ENCODE results near the gene IMPG2.

IMPG2 gene

DNA sequence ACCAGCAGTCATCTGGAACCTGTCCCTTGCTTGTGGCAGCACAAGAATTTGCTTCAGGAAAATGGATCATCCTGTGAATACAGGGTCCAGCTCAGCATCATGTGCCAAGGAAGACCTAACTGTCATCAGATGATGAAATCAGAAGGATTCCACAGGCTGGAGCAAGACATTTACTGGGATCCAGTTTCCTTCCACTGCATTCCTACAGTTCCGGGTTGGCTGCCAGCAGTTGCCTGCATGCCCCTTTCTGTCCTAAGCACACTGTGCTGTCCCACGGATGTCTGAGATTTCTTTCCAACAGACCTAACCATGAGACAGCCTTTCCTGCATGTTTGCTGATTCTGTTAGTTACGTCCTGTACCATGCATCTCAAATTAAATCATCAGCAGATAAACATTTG, 140.7 kb downstream of the IMPG2 start:
- DNase-seq (ENCODE audit: low read depth), result no peak
- H3K4me3 ChIP-seq (ENCODE audit: low read depth, low read length), result no peak overlapping the region
- TF ChIP-seq, protein P1, sequence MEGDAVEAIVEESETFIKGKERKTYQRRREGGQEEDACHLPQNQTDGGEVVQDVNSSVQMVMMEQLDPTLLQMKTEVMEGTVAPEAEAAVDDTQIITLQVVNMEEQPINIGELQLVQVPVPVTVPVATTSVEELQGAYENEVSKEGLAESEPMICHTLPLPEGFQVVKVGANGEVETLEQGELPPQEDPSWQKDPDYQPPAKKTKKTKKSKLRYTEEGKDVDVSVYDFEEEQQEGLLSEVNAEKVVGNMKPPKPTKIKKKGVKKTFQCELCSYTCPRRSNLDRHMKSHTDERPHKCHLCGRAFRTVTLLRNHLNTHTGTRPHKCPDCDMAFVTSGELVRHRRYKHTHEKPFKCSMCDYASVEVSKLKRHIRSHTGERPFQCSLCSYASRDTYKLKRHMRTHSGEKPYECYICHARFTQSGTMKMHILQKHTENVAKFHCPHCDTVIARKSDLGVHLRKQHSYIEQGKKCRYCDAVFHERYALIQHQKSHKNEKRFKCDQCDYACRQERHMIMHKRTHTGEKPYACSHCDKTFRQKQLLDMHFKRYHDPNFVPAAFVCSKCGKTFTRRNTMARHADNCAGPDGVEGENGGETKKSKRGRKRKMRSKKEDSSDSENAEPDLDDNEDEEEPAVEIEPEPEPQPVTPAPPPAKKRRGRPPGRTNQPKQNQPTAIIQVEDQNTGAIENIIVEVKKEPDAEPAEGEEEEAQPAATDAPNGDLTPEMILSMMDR (IDR thresholded peaks at IDR 0.05; ENCODE audit: low read depth, low read length, missing control alignments), result no peak
- in situ Hi-C loops (cut with HindIII; ENCODE audit: low sequenced_read_pairs), result no loop called here

DNA sequence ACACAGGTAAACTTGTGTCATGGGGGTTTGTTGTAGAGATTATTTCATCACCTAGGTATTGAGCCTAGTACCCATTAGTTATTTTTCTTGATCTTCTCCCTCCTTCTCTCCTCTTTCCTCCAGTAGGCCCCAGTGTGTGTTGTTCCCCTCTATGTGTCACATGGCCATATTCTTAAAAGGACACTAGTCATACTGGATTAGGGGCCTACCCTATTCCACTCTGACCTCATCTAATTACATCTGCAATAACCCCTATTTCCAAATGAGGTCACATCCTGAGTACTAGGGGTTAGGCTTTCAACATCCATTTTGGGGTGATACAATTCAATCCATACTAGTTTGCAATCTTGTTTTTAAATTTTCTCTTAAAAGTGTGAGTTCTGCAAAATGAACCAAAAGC, 142.8 kb downstream of the IMPG2 start:
- H3K4me3 ChIP-seq (ENCODE audit: low read depth, low read length), result no peak overlapping the region
- in situ Hi-C loops (cut with HindIII; ENCODE audit: low sequenced_read_pairs), result no loop called here
- DNase-seq (ENCODE audit: low read depth), result no peak
- TF ChIP-seq, protein P1 (IDR thresholded peaks at IDR 0.05; ENCODE audit: low read depth, low read length, missing control alignments), result no peak
